ENCODE measurements around the gene KRT4.

DNA sequence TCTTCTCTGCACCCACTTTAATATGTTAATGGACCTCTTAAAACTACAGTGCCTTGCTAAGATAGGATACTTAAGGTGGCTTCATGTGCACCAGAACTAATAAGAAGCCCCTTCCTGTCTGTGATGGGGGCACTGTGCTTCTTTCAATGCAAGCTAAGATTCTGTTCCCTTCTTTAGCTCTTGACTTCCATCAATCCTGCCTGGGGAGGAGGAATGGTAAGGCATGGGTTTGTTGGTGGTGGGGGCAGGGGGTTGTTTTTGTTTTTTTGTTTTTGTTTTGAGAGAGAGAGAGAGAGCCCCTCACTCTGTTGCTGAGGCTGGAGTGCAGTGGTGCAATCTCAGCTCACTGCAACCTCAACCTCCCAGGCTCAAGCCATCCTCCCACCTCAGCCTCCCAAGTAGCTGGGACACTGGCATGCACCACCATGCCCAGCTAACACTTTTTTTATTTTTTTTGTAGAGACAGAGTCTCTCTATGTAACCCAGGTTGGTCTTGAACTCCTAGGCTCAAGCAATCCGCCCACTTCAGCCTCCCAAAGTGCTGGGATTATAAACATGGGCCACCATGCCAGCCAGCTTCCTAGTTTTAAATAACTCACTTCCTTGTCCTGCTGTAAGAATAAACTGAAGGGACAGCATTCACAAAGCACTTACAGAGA lies 13.5 kb downstream of the KRT4 start:
- TF ChIP-seq, protein P1, sequence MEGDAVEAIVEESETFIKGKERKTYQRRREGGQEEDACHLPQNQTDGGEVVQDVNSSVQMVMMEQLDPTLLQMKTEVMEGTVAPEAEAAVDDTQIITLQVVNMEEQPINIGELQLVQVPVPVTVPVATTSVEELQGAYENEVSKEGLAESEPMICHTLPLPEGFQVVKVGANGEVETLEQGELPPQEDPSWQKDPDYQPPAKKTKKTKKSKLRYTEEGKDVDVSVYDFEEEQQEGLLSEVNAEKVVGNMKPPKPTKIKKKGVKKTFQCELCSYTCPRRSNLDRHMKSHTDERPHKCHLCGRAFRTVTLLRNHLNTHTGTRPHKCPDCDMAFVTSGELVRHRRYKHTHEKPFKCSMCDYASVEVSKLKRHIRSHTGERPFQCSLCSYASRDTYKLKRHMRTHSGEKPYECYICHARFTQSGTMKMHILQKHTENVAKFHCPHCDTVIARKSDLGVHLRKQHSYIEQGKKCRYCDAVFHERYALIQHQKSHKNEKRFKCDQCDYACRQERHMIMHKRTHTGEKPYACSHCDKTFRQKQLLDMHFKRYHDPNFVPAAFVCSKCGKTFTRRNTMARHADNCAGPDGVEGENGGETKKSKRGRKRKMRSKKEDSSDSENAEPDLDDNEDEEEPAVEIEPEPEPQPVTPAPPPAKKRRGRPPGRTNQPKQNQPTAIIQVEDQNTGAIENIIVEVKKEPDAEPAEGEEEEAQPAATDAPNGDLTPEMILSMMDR (IDR thresholded peaks at IDR 0.05): no peak
- TF ChIP-seq POLR2A (IDR thresholded peaks at IDR 0.05) (no peak), POLR2AphosphoS5 (IDR thresholded peaks at IDR 0.05) (no peak)
